Measurements from ENCODE around the gene PPP3CA.
"Not testable (repeated sequence)": the region's sequence is repeated elsewhere in the genome, so short reads cannot be mapped to it uniquely, and the experiment has no call there.

The PPP3CA gene

GRCh38 chr4:101131058-101131457, 216.3 kb downstream of the PPP3CA start:
- not testable (repeated sequence) for DNase-seq

GRCh38 chr4:101128898-101129297, 218.4 kb downstream of the PPP3CA start:
- not testable (repeated sequence) for DNase-seq

DNA sequence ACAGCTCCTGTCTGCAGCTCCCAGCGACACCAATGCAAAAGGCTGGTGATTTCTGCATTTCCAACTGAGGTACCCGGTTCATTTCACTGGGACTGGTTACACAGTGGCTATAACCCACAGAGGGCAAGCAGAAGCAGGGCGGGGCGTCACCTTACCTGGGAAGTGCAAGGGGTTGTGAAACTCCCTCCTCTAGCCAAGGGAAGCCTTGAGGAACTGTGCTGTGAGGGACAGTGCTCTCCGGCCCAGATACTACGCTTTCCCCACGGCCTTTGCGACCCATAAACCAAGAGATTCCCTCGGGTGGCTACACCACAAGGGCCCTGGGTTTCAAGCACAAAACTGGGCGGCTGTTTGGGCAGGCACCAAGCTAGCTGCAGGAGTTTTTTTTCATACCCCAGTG, 218.9 kb downstream of the PPP3CA start:
- DNase-seq: no peak

GRCh38 chr4:101127176-101127790, 220.0 kb downstream of the PPP3CA start:
- DNase-seq: no peak

DNA sequence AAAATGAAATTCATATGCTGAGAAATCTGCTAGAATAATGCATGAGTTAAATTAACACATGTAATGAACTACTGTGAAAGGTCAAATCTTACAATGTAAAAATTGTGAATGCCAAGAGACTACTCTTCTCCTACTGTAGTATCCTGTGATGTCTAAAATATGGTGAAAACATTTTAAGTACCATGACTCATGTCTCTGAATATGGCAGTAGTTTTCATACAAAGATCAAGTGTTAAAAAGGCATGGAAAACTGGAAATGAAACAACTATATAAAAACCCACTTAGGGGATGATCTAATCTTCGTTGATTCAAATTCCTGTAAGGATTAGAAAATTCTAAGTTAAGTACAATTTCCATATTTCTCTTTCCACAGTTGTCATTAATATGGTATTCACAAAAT, 221.3 kb downstream of the PPP3CA start:
- no peak for DNase-seq

GRCh38 chr4:101125045-101125942, 222.0 kb downstream of the PPP3CA start:
- no peak for DNase-seq

GRCh38 chr4:101123231-101123630, 224.1 kb downstream of the PPP3CA start:
- no peak for DNase-seq

- DNase-seq: no peak
These were observed 225.3 kb downstream of the PPP3CA start for GRCh38 chr4:101122019-101122418.

DNA sequence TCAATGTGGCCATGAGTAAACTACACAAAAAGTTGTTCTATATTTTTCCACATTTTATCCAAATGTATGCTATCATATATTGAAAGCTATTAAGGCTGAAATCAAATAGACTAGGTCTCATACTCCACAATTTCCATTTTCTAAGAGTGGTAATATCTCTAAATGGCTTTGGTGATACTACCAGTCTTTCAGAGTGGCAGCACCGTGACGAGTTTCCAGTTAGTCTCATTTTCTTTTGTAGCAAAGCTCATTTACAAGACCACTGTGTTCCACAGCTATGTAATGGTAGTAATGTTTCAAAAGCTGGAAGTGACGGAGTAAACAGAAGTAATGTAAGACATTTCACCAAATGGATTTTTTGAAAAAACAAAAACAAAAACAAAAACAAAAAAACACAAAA, 228.2 kb downstream of the PPP3CA start:
- no peak for DNase-seq

GRCh38 chr4:101118617-101119016, 228.7 kb downstream of the PPP3CA start:
- DNase-seq: no peak

GRCh38 chr4:101115887-101116286, 231.4 kb downstream of the PPP3CA start:
- no peak for DNase-seq

- no peak for DNase-seq
These were observed 232.4 kb downstream of the PPP3CA start for GRCh38 chr4:101114936-101115372.

GRCh38 chr4:101104312-101105052, 242.8 kb downstream of the PPP3CA start:
- DNase-seq: peak; percentile 27

DNA sequence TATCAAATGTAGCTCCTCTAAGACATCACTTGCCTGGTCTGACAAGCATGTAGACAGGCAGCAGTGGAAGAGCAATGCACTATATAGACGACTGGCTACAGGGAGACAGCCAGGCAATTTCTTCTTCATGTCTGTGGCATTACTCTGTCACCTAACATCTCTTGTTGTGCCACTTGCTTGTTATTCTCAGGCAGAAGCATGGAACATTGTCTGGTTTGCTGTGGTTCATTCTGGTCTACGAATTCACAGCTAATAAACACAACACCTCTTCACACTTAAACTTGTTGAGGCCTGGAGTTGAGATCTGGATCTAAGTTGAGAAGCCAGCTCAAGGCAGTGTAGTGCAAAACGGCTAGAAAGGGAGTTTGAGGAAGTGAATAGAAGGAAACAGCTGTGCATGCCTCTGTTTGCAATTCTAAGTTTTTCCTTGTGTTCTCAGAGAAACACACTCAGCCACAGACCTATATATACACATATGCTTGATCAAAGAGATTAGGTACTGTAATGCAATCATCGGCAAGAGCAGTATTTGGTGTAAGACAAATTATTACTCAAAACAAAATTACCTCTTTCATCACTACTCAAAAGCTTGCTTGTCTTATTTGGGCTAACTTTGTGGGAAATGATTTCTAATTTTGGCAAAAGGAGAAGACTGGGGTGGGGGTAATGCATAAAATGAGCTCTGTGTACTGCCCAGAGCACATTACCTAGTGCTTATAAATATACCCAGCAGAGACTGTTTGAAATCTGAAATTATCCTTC, 243.8 kb downstream of the PPP3CA start:
- peak; percentile 47 for DNase-seq

DNA sequence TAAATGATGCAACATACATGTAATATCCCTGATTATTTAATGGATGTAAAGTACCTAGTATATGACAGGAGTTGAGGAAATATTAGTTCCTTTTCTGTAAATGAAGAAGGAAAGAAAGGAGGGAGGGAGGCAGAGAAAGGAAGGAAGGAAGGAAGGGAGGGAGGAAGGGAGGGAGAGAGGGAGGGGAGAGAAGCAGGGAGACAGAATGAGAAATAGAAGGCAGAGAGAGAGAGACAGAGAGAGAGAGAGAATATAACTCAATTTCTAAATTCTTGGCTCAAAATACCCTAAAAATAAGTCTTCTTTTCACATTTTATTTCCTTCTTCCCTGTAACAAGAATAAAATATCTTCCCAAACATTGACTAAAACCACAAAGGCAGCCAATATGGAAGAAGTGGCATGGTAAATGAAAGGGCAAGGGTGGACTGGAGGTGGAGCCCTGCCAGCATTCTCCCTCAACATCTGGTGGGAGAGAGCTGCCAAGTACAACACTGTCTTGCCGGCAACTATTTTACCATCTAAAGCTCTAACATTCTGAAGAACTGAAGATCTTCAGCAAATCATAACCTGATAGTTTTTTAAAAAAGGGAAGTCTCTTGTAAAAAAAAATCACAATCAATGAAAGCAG, 245.1 kb downstream of the PPP3CA start:
- DNase-seq: no peak

- no peak for DNase-seq
These were observed 246.3 kb downstream of the PPP3CA start for GRCh38 chr4:101101072-101101471.

- DNase-seq: no peak
These were observed 248.5 kb downstream of the PPP3CA start for GRCh38 chr4:101098666-101099400.

GRCh38 chr4:101092609-101093008, 254.7 kb downstream of the PPP3CA start:
- DNase-seq: not testable (repeated sequence)

GRCh38 chr4:101089168-101089567, 258.2 kb downstream of the PPP3CA start:
- no peak for DNase-seq

DNA sequence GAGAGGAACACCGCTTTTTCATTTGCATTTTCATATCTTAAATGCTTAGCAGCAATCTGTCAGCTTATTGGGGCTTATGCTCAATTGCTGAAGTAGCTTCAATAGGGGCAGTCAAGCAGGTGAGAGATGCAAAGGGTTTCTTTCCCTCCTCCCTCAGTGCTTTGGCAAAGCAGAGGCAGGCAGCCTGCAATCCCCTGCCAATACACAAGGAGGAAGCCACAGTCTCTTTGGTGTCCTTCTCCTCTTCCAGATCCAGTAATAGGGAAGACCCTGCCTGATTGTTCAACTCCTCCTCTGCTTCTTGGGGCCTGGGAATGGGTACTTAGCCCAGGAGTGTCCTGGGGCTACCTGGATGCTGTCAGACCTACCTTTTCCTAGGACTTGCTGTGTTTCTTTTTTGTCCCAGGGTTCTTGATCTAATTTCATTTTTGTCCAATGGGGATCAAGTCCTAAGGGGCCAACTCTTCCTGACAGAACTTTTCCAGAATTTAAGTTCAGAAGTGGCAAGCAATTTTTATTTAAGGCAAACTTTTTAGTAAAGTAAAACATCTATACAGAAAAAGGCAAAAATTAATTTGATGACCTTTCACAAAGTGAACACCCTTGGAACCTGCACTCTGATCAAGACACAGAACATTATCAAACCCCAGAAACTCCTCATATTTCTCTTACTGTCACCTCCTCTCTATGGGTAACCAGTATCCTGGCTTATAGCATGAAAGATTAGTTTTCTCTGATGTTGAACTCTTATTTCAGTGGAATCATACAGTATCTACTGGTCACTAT, 260.3 kb downstream of the PPP3CA start:
- DNase-seq: no peak

- DNase-seq: no peak
These were observed 264.2 kb downstream of the PPP3CA start for GRCh38 chr4:101083131-101083530.
